KMS-11 (cell line): ENCODE results near the gene FOLR1.

Source experiments
- H2AFZ ChIP-seq: fragments of 200-600 bp; sonication (generic); 2 replicates; pipeline ENCODE4 v1.6.1; 2016; ENCODE audit warnings: antibody characterized with exemption, mixed run types, low read depth
- H3K27ac ChIP-seq: fragments of 200-600 bp; sonication (generic); 2 replicates; pipeline ENCODE4 v1.6.1; 2016; ENCODE audit warnings: mild to moderate bottlenecking, mixed run types
- H3K27me3 ChIP-seq: fragments of 200-600 bp; sonication (generic); 2 replicates; pipeline ENCODE4 v1.6.1; 2017; ENCODE audit warnings: mild to moderate bottlenecking, low read depth, mixed run types, moderate library complexity; ENCODE audit not compliant: insufficient read depth
- H3K36me3 ChIP-seq: fragments of 200-600 bp; sonication (generic); 2 replicates; pipeline ENCODE4 v1.6.1; 2017; ENCODE audit warnings: mild to moderate bottlenecking, mixed run types; ENCODE audit not compliant: insufficient read depth
- H3K4me1 ChIP-seq: fragments of 200-600 bp; sonication (generic); 2 replicates; pipeline ENCODE4 v1.6.1; 2016; ENCODE audit warnings: mild to moderate bottlenecking, low read depth, mixed run types; ENCODE audit not compliant: poor library complexity, severe bottlenecking
- H3K4me2 ChIP-seq: fragments of 200-600 bp; sonication (generic); 2 replicates; pipeline ENCODE4 v1.7.0; 2016; ENCODE audit warnings: mild to moderate bottlenecking, mixed run types
- H3K4me3 ChIP-seq: fragments of 200-600 bp; sonication (generic); IDR thresholded peaks from 2 replicates; pipeline ENCODE4 v1.6.1; 2017; ENCODE audit warnings: low read depth, low read length, mixed read lengths; ENCODE audit not compliant: insufficient read depth
- H3K79me2 ChIP-seq: fragments of 200-600 bp; sonication (generic); 2 replicates; pipeline ENCODE4 v1.6.1; 2016; ENCODE audit warnings: low read depth, mixed run types; ENCODE audit not compliant: insufficient read depth
- H3K9ac ChIP-seq: fragments of 200-600 bp; sonication (generic); 2 replicates; pipeline ENCODE4 v1.6.1; 2016; ENCODE audit warnings: mild to moderate bottlenecking, mixed run types
- H4K20me1 ChIP-seq: fragments of 200-600 bp; sonication (generic); 2 replicates; pipeline ENCODE4 v1.6.1; 2016; ENCODE audit warnings: mild to moderate bottlenecking, mixed run types; ENCODE audit not compliant: insufficient read depth
- CTCF ChIP-seq: fragments of 200-600 bp; sonication (generic); conservative IDR thresholded peaks from 2 replicates; pipeline ENCODE4 v1.6.1; 2017; ENCODE audit warnings: low read depth, mild to moderate bottlenecking, antibody characterized with exemption, low read length, moderate library complexity, mixed read lengths

Gene FOLR1

GRCh38 chr11:72229925-72230763, 38.2 kb downstream of the FOLR1 start:
- TF ChIP-seq CTCF: no peak
- no peaks in the 10 kb centered on the region for H3K36me3 ChIP-seq
- no peak overlapping the region for H3K27ac ChIP-seq
- H3K4me1 ChIP-seq: peaks cover 9% of the 10 kb centered on the region
- no peaks in the 10 kb centered on the region for H4K20me1 ChIP-seq
- H3K4me3 ChIP-seq: no peak overlapping the region
- no peak overlapping the region for H3K4me2 ChIP-seq
- peaks cover 16% of the 10 kb centered on the region for H3K79me2 ChIP-seq
- no peak overlapping the region for H2AFZ ChIP-seq
- no peak overlapping the region for H3K9ac ChIP-seq
- H3K27me3 ChIP-seq: no peaks in the 10 kb centered on the region

GRCh38 chr11:72230764-72231365, 38.9 kb downstream of the FOLR1 start:
- Histone ChIP-seq H3K4me2 (no peak overlapping the region), H3K4me3 (no peak overlapping the region), H4K20me1 (no peaks in the 10 kb centered on the region), H3K27ac (no peak overlapping the region), H3K79me2 (peaks cover 8% of the 10 kb centered on the region), H3K36me3 (no peaks in the 10 kb centered on the region), H2AFZ (no peak overlapping the region), H3K27me3 (no peaks in the 10 kb centered on the region), H3K9ac (no peak overlapping the region), H3K4me1 (peaks cover 7% of the 10 kb centered on the region)
- TF ChIP-seq CTCF: no peak

- Histone ChIP-seq H3K27ac (no peak overlapping the region), H3K9ac (no peak overlapping the region), H4K20me1 (no peaks in the 10 kb centered on the region), H3K4me1 (no peaks in the 10 kb centered on the region), H3K4me2 (no peak overlapping the region), H3K79me2 (peaks cover under 1% of the 10 kb centered on the region; the same call in 1 of the 2 replicates), H3K27me3 (no peaks in the 10 kb centered on the region), H3K4me3 (no peak overlapping the region), H2AFZ (no peak overlapping the region), H3K36me3 (no peaks in the 10 kb centered on the region)
- TF ChIP-seq CTCF: no peak
Measured at GRCh38 chr11:72231396-72232259, 39.7 kb downstream of the FOLR1 start.

- Histone ChIP-seq H4K20me1 (no peaks in the 10 kb centered on the region), H3K36me3 (no peaks in the 10 kb centered on the region), H3K4me3 (no peak overlapping the region)
Measured at GRCh38 chr11:72232260-72233055, 40.5 kb downstream of the FOLR1 start.

More at GRCh38 chr11:72232260-72233055, 40.5 kb downstream of the FOLR1 start:
- no peak overlapping the region for H2AFZ ChIP-seq
- no peak for TF ChIP-seq CTCF
- H3K27me3 ChIP-seq: no peaks in the 10 kb centered on the region
- H3K4me1 ChIP-seq: no peaks in the 10 kb centered on the region
- no peak overlapping the region for H3K27ac ChIP-seq
- H3K79me2 ChIP-seq: no peaks in the 10 kb centered on the region
- H3K9ac ChIP-seq: no peak overlapping the region
- no peak overlapping the region for H3K4me2 ChIP-seq
